Measurements from ENCODE around the gene ZNF423. TPM values are rescaled to one million over a fixed set of nuclear protein-coding genes. Genes with fewer than 3 reads are reported as not detected.

Gene ZNF423
- polyA plus RNA-seq, 10 donors: 23.2 to 28.8 (median 26.3) TPM

GRCh38 chr16:49441366-49441780 lies 414.5 kb downstream of the ZNF423 start:
- DNase-seq: peak in 2 of 3 donors; percentile 24 to 64

DNA sequence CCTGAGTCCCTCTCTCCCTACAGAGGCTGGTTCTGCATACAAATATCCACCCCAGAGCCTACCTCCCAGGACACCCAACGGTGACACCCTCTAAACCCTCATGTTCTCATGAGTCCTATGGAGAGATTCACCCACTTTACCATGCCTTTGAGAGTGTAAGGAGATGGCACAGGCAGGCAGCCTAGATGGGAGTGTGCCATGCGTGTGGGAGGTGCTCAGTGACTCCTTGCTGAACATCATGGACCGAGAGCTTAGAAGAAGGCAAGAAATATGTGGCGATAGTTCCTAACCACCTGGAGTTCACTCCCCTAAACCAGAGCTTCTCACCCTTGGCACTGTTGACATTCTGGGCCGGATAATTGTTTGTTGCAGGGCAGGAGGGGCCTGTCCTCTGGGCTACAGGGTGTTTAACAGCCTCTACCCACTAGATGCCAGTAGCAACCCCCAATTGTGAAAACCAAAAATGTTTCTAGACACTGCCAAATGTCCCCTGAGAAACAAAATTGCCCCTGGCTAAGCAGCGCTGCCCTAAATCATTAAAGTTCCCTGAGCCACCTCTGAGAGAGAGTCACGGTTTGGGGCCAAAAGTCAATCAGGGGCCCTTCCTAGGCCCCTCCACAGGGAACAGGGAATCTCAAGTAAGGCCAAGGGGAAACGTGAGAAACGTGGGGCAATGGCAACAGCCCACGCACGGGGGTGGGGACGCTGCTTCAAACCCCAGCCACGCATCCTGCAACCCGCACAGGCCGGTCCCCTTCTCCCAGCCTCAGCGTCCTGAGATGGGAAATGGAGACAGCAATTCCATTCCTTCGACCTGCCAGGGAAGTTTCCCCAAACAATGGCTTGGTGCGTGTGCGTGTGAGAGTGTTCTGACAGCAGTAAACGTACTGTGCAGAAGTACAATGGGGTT lies 415.5 kb downstream of the ZNF423 start:
- DNase-seq: no peak

- no peak for DNase-seq
Measured at GRCh38 chr16:49439676-49440075, 416.2 kb downstream of the ZNF423 start.

DNA sequence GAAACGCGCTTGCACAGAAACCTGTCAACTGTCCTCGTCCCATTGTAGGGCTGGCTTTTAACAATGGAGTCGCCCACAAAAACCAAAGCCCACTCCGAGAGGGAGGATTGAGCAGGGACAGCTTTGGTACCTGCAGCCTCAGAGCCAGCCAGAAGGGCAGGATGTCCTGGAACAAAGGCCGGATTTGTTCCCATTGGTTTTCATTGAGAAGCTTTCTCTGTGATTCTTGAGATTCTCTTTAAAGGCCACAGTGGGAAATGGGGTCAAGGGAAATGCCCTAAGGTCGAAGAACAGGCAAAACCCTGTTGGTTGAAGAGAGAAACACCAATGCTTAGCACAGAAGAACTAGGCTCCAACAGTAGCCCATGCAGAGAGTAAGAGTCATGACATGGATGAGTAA lies 416.9 kb downstream of the ZNF423 start:
- no peak for DNase-seq

Other genes starting within 250 kb of the ZNF423 start
- gene CNEP1R1, start 169.1 kb upstream of the ZNF423 start, polyA plus RNA-seq (ENCODE audit: insufficient read length in 10 of 10): 10 to 100 TPM; 14.6 to 27.3 (median 21.0) TPM
- 10 to 100 TPM; 13.8 to 19.0 (median 16.2) TPM for gene HEATR3, start 209.9 kb upstream of the ZNF423 start, polyA plus RNA-seq (ENCODE audit: insufficient read length in 10 of 10)